HG03064 (cell line): Measurements from ENCODE around the gene TMEM169.
"Not testable (repeated sequence)": the region's sequence is repeated elsewhere in the genome, so short reads cannot be mapped to it uniquely, and the experiment has no call there.

ENCODE experiments used
- ATAC-seq: cut with Tn5 transposase; IDR thresholded peaks from one replicate; pipeline ENCODE4 v1.9.1; 2021; ENCODE audit warnings: low read depth; ENCODE audit not compliant: unreplicated experiment

Gene TMEM169

DNA sequence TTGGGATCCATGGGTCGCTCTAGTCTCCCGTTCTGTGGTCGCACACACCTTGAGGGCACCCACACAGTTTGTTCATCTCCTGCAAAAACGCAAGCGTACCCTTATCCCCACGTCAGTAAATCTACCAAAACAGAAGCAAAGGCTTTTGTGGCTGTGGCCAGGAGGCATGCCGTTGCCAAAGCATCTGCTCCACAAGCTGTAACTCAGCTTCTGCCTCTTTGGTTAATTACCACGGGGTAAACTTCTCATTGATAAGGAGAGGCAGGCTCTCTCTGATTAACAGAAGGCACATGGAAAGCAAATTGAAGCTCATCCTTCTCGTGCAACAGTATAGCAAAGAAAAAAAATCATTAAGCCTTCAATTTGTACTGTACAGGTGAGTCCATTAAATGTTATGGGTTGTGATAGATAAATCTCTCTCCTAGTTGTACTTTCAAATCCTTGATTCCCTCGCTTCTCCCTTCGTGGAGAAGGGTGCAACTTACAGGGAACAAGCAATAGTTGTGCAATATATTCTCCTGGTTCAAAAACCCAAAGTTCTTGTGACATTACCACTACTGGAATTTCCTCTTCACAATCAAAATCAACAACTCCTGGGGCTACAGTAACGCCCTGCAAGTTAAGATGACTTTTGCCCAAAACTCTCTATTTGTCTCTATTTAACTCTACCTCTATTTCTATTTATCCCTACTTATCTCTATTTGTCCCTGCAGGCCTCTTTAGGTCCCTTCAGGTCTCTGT is 10.4 kb upstream of the TMEM169 start:
- no peak for ATAC-seq

- no peak for ATAC-seq
Measured at GRCh38 chr2:216072473-216072872, 9.2 kb upstream of the TMEM169 start.

DNA sequence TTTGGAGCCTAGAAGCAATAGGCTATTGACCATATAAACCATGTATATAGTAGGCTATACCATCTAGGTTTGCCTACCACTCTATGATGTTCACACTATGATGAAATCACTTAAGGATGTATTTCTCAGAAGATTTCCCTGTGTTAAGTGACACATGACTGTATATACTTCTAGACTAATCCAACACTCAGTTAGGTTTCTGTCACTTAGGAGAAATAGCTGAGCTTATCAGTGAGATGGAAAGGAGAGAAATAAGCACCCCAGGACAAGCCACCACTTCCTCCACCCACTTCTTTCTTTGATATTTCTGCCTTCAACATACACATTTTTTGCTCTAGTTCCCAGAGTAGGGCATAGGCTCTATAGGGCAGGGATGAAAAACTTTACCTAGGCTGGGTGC is 7.9 kb upstream of the TMEM169 start:
- no peak for ATAC-seq

DNA sequence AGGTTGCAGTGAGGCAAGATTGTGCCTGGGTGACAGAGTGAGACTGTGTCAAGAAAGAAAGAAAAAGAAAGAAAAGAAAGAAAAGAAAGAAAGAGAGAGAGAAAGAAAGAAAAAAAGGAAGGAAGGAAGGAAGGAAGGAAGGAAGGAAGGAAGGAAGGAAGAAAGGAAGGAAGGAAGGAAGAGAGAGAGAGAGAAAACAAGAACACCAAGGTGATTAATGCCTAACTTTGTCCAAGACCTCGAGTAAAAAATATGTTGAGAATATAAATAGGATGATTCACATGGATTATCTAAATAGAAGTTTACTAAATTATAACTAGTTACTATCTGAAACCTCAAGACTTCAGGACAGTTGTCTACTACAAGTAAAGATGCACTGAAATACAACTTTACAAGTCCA is 7.3 kb upstream of the TMEM169 start:
- ATAC-seq = no peak

DNA sequence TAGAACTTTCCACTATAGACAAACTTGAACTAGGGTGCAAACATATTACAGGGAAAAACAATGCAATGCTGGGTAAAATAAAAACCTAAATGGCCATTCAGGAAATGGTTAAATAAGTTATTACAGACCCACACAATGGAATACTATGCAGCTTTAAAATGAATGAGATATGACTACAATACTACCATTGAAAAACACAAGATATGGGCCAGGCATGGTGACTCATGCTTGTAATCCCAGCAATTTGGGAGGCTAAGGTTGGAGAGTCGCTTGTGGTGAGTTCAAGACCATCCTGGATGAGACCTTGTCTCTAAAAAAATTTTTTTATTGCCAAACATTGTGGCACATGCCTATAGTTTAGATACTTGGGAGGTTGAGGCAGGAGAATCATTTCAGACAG is 6.9 kb upstream of the TMEM169 start:
- no peak for ATAC-seq

- no peak for ATAC-seq
Measured at GRCh38 chr2:216075510-216076485, 5.9 kb upstream of the TMEM169 start.

DNA sequence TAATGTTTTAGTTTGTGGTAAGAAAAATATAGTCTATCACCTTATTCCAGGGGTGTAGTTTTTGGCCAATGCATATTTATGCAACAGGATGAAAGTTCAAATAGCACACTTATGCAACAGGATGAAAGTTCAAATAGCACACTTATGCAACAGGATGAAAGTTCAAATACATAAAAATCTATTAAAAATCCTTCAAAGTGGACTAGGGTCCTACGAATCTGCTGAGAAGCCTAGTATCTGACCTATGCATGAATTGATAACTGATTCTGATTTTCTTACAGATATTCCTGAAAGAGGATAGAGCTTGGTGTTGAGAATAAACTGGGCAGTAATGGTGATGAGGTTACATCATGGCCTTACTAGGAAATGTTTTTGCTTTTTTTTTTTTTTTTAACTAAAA is 2.9 kb upstream of the TMEM169 start:
- no peak for ATAC-seq

GRCh38 chr2:216080048-216080447 is 1.7 kb upstream of the TMEM169 start:
- ATAC-seq = not testable (repeated sequence)

- no peak for ATAC-seq
Measured at GRCh38 chr2:216081012-216081411, 707 bp upstream of the TMEM169 start.

DNA sequence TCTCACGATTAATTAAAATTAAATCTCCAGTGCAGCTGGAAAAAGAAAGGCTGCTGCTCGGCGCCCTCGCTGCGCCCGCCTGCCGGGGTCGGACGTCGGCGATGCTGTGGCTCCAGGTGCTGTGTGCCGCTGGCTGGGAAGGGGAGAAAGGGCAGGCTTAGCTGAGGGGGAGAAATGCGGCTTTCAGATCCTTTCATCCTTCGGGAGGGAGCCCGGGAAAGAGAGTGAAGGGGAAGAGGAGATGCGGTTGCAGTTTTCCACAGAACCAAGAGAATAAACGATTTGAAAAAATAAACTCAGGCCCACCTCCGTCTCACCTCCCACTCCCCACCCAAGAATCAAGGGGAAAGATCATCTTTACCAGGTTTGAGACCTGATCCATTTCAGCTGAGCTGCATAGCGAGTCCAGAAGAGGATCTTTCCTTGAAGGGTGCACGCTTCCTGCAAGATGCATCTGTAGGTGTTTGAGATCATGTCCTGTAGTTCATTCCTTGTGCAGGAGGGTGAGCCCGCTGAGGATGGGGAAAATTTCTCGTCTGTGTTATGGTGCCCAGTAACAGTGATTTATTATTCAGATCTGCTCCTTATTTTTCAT is 495 bp downstream of the TMEM169 start:
- ATAC-seq = peak; percentile 17

DNA sequence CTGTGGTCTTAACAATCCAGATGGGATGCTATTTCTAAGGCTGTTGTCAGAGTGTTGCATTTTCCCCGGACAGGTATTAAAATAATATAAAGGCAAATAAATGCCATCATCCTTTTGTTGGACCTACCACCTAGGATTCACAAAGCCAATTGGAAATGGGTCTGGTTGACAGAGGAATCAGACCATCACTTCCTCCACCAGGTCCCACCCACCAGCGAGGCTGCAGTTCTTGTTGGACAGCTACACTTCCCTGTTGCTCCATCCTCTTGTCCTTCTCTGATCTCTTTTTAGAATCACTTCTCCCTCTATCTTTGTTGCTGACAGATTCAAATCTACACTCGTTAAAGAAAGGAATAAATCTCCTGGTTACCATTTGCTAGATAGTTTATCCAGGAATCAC is 1.1 kb downstream of the TMEM169 start:
- ATAC-seq = no peak

DNA sequence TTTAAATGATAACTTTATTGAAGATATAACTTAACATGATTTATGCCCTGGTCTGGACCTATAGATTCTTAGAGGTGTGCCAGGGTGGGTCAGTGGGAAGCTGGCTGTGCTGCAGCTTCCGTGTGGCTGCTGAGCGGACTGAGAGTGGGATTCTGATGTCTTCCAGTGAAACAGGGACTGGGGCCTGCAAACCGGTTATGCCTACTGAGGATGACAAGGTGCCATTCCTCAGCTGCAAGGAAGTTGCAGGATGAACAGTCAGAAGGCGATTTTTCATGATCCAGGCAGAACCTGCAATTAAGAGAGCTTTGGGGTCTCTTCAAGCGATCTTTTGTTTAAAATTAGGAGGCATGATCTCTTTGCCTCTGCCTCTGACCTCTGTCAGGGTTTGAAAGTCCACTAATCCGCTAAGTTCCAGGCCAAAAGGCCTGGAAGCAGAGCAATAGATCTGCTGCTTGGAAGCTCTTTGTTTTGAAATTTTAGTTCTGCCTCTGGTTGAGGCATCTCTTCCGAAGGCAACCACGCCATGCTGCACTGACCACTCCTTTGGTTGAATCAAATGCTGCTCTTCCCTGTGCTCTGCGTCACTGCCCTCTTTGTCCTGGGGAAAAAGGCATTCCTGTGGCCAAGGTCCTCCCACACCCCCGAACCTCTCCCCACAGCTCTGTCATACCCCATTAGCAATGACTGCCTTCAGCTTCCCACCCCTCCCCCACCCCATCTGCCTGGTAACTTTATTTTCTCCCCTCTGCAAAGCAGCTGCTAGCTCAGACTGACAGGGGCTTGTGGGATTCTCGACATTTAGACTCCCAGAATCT is 2.0 kb downstream of the TMEM169 start:
- no peak for ATAC-seq

DNA sequence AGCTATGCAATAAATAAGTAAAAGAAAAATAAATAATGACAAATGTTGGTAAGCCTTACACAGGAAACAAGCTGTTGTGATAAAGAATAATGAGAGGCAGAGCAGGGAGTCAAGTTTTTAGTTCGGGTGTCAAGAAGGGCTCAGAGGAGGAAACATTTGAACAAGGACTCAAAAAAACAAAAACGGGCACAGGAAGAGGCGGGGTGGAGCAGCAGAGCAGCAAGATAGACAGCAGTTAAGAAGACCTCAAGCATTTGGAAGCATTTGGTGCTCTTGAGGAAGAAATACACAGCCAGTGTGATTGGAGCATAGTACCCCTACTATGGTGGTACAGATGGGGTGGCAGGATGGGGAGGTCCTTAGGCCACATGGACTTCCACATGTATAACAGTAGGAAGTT is 2.8 kb downstream of the TMEM169 start:
- no peak for ATAC-seq

DNA sequence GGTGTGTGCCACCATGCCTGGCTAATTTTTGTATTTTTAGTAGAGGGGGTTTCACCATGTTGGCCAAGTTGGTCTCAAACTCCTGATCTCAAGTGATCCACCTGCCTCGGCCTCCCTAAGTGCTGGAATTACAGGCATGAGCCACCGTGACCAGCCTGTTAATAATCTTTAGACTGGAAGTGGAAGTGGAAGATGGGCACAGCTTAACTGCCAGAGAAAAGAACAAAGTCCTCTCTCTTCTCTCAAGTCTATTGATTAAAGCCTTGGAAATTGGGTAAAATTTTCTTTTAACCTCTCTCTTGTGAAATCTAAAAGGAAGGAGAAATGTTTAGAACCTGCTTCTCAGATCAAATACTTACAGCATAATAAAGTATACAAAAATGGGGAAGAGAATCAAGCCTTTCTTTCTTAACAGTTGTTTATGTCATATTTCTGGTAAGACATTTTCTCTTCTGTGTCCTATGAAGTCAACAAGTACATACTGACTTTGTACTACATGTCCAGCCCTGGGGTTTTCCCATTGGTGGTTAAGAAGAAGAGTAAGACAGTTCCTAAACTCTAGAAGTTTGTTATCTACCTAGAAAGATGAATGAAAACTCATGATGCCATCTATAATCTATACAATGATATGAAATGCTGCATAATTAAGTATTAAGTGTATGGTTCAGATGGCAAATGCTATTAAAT is 4.6 kb downstream of the TMEM169 start:
- ATAC-seq = no peak

GRCh38 chr2:216090369-216090786 is 8.7 kb downstream of the TMEM169 start:
- ATAC-seq = peak; percentile 77

- ATAC-seq = no peak
Measured at GRCh38 chr2:216092646-216093045, 10.9 kb downstream of the TMEM169 start.

DNA sequence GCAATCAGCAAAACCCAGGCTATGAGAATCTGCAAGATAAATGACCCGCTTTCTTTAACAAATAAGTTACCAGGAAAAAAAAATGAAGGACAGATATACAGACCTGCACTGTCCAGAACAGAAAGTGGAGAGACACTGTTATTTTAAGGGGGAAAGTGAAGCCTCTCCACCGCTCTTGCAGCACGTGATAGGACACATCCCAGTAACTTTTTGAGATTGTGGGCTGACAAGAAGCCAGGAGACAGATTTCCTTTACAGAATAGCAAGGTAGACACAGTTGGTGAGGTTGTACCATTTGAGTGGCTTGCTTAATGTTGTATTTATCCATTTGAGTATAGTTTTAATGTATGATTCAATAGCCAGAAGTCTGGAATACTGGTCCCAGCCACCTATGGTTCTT is 13.0 kb downstream of the TMEM169 start:
- no peak for ATAC-seq

GRCh38 chr2:216098421-216099334 is 17.0 kb downstream of the TMEM169 start:
- ATAC-seq = no peak

DNA sequence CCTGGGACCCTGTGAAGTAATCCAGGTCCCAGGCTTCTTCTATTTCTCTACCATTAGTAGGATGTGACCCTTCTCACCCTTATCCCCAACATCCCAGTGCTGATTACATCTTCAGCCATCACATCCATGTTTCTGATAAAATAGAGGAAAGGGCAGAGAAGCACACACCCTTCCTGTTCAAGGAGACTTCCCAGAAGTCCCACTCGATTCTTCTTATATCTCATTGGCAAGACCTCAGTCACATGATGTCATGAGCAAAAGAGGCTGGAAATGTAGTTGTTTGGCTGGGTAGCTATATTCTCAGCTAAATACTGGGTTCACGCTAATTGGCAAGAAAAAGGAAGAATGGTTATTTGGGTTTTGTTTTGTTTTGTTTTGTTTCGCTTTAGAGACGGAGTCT is 19.4 kb downstream of the TMEM169 start:
- no peak for ATAC-seq
